ENCODE results near the gene ISG15.
"Not testable (repeated sequence)": the region's sequence is repeated elsewhere in the genome, so short reads cannot be mapped to it uniquely, and the experiment has no call there.

Gene ISG15

GRCh38 chr1:983798-984475 is 29.4 kb upstream of the ISG15 start:
- Histone ChIP-seq H3K79me2 (ENCODE audit: control insufficient read depth, insufficient read depth, low read length, unreplicated experiment) (no peaks in the 10 kb centered on the region), H2AFZ (ENCODE audit: low read length, unreplicated experiment) (no peak overlapping the region), H3K4me1 (ENCODE audit: control insufficient read depth, insufficient read depth, low read length, unreplicated experiment) (no peaks in the 10 kb centered on the region), H3K36me3 (ENCODE audit: insufficient read depth, low read length) (no peaks in the 10 kb centered on the region), H3K27me3 (ENCODE audit: insufficient read depth, low read length) (peaks cover 9% of the 10 kb centered on the region; the same call in 1 of the 2 replicates), H3K27ac (ENCODE audit: low read depth, low read length) (no peak overlapping the region), H3K4me3 (ENCODE audit: low read depth, low read length) (peak overlapping the region; percentile 58; the same call in 1 of the 2 replicates)

- no peaks in the 10 kb centered on the region for H3K4me1 ChIP-seq (ENCODE audit: control insufficient read depth, insufficient read depth, low read length, unreplicated experiment)
- H2AFZ ChIP-seq (ENCODE audit: low read length, unreplicated experiment) = no peak overlapping the region
- no peaks in the 10 kb centered on the region for H3K79me2 ChIP-seq (ENCODE audit: control insufficient read depth, insufficient read depth, low read length, unreplicated experiment)
- H3K36me3 ChIP-seq (ENCODE audit: insufficient read depth, low read length) = no peaks in the 10 kb centered on the region
- H3K27ac ChIP-seq (ENCODE audit: low read depth, low read length) = no peak overlapping the region
- H3K4me3 ChIP-seq (ENCODE audit: low read depth, low read length) = peak overlapping the region; percentile 58; the same call in 1 of the 2 replicates
- peaks cover 14% of the 10 kb centered on the region; the same call in 1 of the 2 replicates for H3K27me3 ChIP-seq (ENCODE audit: insufficient read depth, low read length)
Measured at GRCh38 chr1:984476-984814, 28.9 kb upstream of the ISG15 start.

- peaks cover 16% of the 10 kb centered on the region; the same call in 1 of the 2 replicates for H3K27me3 ChIP-seq (ENCODE audit: insufficient read depth, low read length)
- H3K36me3 ChIP-seq (ENCODE audit: insufficient read depth, low read length) = no peaks in the 10 kb centered on the region
- no peak overlapping the region for H2AFZ ChIP-seq (ENCODE audit: low read length, unreplicated experiment)
- no peaks in the 10 kb centered on the region for H3K79me2 ChIP-seq (ENCODE audit: control insufficient read depth, insufficient read depth, low read length, unreplicated experiment)
- H3K4me1 ChIP-seq (ENCODE audit: control insufficient read depth, insufficient read depth, low read length, unreplicated experiment) = no peaks in the 10 kb centered on the region
- no peak overlapping the region for H3K27ac ChIP-seq (ENCODE audit: low read depth, low read length)
- no peak overlapping the region for H3K4me3 ChIP-seq (ENCODE audit: low read depth, low read length)
Measured at GRCh38 chr1:985126-985525, 28.2 kb upstream of the ISG15 start.

GRCh38 chr1:988061-988460 is 25.2 kb upstream of the ISG15 start:
- H3K4me3 ChIP-seq (ENCODE audit: low read depth, low read length); H3K36me3 ChIP-seq (ENCODE audit: insufficient read depth, low read length); H3K79me2 ChIP-seq (ENCODE audit: control insufficient read depth, insufficient read depth, low read length, unreplicated experiment); H3K27ac ChIP-seq (ENCODE audit: low read depth, low read length); H3K4me1 ChIP-seq (ENCODE audit: control insufficient read depth, insufficient read depth, low read length, unreplicated experiment); H2AFZ ChIP-seq (ENCODE audit: low read length, unreplicated experiment); H3K27me3 ChIP-seq (ENCODE audit: insufficient read depth, low read length): not testable (repeated sequence)

GRCh38 chr1:991275-991674 is 22.0 kb upstream of the ISG15 start:
- not testable (repeated sequence) for H3K27me3 ChIP-seq (ENCODE audit: insufficient read depth, low read length); H3K36me3 ChIP-seq (ENCODE audit: insufficient read depth, low read length); H3K27ac ChIP-seq (ENCODE audit: low read depth, low read length); H3K4me3 ChIP-seq (ENCODE audit: low read depth, low read length); H3K4me1 ChIP-seq (ENCODE audit: control insufficient read depth, insufficient read depth, low read length, unreplicated experiment); H3K79me2 ChIP-seq (ENCODE audit: control insufficient read depth, insufficient read depth, low read length, unreplicated experiment); H2AFZ ChIP-seq (ENCODE audit: low read length, unreplicated experiment)

- H3K27me3 ChIP-seq (ENCODE audit: insufficient read depth, low read length) = peaks cover 9% of the 10 kb centered on the region; the same call in 1 of the 2 replicates
- H3K27ac ChIP-seq (ENCODE audit: low read depth, low read length) = no peak overlapping the region
- no peak overlapping the region for H2AFZ ChIP-seq (ENCODE audit: low read length, unreplicated experiment)
- H3K36me3 ChIP-seq (ENCODE audit: insufficient read depth, low read length) = no peaks in the 10 kb centered on the region
- no peaks in the 10 kb centered on the region for H3K4me1 ChIP-seq (ENCODE audit: control insufficient read depth, insufficient read depth, low read length, unreplicated experiment)
- H3K79me2 ChIP-seq (ENCODE audit: control insufficient read depth, insufficient read depth, low read length, unreplicated experiment) = no peaks in the 10 kb centered on the region
- H3K4me3 ChIP-seq (ENCODE audit: low read depth, low read length) = no peak overlapping the region
Measured at GRCh38 chr1:991895-992294, 21.4 kb upstream of the ISG15 start.

- Histone ChIP-seq H3K79me2 (ENCODE audit: control insufficient read depth, insufficient read depth, low read length, unreplicated experiment) (no peaks in the 10 kb centered on the region), H3K4me1 (ENCODE audit: control insufficient read depth, insufficient read depth, low read length, unreplicated experiment) (no peaks in the 10 kb centered on the region), H3K36me3 (ENCODE audit: insufficient read depth, low read length) (no peaks in the 10 kb centered on the region), H3K4me3 (ENCODE audit: low read depth, low read length) (no peak overlapping the region), H3K27ac (ENCODE audit: low read depth, low read length) (no peak overlapping the region), H3K27me3 (ENCODE audit: insufficient read depth, low read length) (peaks cover 9% of the 10 kb centered on the region; the same call in 1 of the 2 replicates), H2AFZ (ENCODE audit: low read length, unreplicated experiment) (no peak overlapping the region)
Measured at GRCh38 chr1:992362-992761, 20.9 kb upstream of the ISG15 start.

- Histone ChIP-seq H3K36me3 (ENCODE audit: insufficient read depth, low read length) (no peaks in the 10 kb centered on the region), H3K4me3 (ENCODE audit: low read depth, low read length) (no peak overlapping the region), H3K27me3 (ENCODE audit: insufficient read depth, low read length) (peaks cover 9% of the 10 kb centered on the region; the same call in 1 of the 2 replicates), H3K79me2 (ENCODE audit: control insufficient read depth, insufficient read depth, low read length, unreplicated experiment) (no peaks in the 10 kb centered on the region), H3K4me1 (ENCODE audit: control insufficient read depth, insufficient read depth, low read length, unreplicated experiment) (no peaks in the 10 kb centered on the region), H2AFZ (ENCODE audit: low read length, unreplicated experiment) (no peak overlapping the region), H3K27ac (ENCODE audit: low read depth, low read length) (no peak overlapping the region)
Measured at GRCh38 chr1:993379-993995, 19.8 kb upstream of the ISG15 start.

- H3K27ac ChIP-seq (ENCODE audit: low read depth, low read length); H3K79me2 ChIP-seq (ENCODE audit: control insufficient read depth, insufficient read depth, low read length, unreplicated experiment); H3K4me1 ChIP-seq (ENCODE audit: control insufficient read depth, insufficient read depth, low read length, unreplicated experiment); H3K36me3 ChIP-seq (ENCODE audit: insufficient read depth, low read length); H3K4me3 ChIP-seq (ENCODE audit: low read depth, low read length); H2AFZ ChIP-seq (ENCODE audit: low read length, unreplicated experiment); H3K27me3 ChIP-seq (ENCODE audit: insufficient read depth, low read length): not testable (repeated sequence)
Measured at GRCh38 chr1:994546-994945, 18.8 kb upstream of the ISG15 start.

GRCh38 chr1:995665-996633 is 17.3 kb upstream of the ISG15 start:
- Histone ChIP-seq H3K36me3 (ENCODE audit: insufficient read depth, low read length) (no peaks in the 10 kb centered on the region), H3K27me3 (ENCODE audit: insufficient read depth, low read length) (peaks cover 3% of the 10 kb centered on the region; the same call in 1 of the 2 replicates), H3K27ac (ENCODE audit: low read depth, low read length) (no peak overlapping the region), H3K79me2 (ENCODE audit: control insufficient read depth, insufficient read depth, low read length, unreplicated experiment) (peaks cover 5% of the 10 kb centered on the region), H2AFZ (ENCODE audit: low read length, unreplicated experiment) (no peak overlapping the region), H3K4me3 (ENCODE audit: low read depth, low read length) (no peak overlapping the region), H3K4me1 (ENCODE audit: control insufficient read depth, insufficient read depth, low read length, unreplicated experiment) (no peaks in the 10 kb centered on the region)

Measured in ACC112 (cell line).